GM12873 (cell line): ENCODE measurements around the gene TNKS1BP1.

Experiments
- TF ChIP-seq, protein P1 (sequence below): IDR thresholded peaks from 2 replicates; pipeline ENCODE4 v1.5.1; 2012; ENCODE audit warnings: low read depth, mild to moderate bottlenecking, moderate library complexity, low read length, control low read depth; ENCODE audit not compliant: insufficient read depth; ENCODE audit errors: missing control alignments

Gene TNKS1BP1

DNA sequence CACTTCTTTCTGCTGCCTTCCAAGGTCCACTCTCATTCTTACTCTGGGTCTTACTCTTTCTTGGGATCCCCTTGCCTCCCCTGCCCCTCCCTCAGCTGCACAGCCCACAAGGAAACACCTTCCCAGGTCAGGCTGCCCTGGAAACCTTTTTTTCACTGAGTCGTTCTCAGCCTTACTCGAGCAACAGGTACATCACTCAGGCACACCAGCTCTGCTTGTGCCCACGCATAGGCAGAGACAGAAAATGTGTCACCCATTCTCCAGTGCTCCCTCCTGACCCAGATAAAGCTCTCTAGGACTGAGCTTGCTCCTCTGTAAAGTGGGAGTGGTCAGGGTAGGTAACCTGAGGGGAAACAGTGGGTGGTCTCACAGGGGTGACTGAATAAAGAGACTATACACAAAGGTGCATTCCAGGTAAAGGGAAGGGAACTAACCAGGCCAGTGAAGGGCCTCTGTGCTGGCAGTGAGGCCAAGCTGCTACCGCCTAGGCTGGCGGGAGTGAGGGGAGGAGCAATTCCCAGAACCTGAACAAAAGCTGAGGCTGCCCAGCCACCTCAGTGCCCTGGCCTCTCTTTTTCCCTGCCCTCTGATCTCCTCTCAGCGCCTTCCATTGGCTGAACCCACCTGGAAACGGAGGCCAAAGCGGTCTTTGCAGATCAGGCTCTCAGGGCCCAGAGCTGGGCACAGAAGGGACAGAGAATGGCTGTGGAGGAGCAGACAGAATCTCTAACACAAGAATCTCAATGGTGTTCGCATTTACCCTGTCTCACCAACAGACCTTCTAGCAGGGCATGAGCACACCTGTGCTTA is 40.3 kb upstream of the TNKS1BP1 start:
- TF ChIP-seq, protein P1, sequence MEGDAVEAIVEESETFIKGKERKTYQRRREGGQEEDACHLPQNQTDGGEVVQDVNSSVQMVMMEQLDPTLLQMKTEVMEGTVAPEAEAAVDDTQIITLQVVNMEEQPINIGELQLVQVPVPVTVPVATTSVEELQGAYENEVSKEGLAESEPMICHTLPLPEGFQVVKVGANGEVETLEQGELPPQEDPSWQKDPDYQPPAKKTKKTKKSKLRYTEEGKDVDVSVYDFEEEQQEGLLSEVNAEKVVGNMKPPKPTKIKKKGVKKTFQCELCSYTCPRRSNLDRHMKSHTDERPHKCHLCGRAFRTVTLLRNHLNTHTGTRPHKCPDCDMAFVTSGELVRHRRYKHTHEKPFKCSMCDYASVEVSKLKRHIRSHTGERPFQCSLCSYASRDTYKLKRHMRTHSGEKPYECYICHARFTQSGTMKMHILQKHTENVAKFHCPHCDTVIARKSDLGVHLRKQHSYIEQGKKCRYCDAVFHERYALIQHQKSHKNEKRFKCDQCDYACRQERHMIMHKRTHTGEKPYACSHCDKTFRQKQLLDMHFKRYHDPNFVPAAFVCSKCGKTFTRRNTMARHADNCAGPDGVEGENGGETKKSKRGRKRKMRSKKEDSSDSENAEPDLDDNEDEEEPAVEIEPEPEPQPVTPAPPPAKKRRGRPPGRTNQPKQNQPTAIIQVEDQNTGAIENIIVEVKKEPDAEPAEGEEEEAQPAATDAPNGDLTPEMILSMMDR: no peak

DNA sequence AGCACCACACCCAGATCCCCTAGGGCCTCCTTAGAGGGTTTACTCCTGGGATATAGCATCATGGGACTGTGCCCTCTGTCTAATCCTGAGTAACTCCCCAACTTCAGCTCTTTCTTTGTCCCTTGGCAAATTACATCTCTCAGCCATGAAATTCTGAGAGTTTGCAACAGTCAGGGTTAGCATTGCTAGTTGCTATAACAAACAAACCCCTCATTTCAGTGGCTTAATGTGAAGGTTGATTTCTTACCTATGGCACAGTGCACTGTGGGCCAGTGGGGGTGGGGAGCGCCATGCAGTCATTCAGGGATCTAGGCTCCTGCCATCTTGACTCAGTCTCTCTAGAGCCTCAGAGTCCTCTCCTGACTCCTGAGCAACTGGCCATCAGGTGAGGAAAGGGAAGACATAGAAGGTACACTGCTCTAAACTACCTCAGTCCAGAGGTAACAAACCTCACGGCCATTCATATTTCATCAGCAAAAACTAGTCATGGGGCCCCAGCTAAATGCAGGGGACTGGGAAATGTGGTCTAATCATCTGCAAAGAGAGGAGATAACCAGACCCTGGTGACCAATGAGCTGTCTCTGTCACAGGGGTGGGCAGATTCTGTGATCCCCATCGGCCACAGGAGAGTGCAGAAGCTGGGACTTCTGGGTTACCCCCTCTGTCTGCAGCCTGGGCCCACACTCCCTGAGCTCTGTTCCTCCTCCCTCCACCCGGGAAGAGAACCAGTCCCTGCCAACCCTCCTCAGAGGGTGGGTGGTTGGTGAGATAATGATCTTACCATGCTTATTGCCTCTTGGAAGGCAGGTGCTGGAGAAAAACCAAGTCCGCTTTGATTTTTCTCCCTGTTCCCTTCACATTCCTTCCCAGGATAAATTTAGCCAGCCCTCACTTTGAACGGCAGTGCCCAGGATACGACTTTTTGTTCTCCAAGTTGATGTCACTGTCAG is 38.7 kb upstream of the TNKS1BP1 start:
- TF ChIP-seq, protein P1: no peak

DNA sequence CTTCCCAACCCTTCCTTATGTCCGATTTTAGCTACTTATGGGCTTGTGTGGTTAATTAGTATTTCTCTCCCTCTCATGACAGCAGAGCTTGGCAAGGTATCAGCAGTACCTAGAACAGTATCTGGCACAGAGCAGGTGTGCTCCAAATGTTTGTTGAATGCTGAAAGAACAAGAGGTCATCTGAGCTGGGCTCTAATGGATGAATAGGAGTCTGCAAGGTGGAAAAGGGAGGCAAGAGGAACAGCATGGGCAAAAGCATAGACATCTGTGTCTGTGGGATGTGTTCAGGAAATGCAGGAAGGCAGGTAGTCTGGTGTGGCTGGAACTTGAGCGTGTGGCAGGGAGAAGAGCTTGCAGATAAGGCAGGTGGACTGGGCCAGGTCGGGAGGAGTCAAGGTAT is 37.2 kb upstream of the TNKS1BP1 start:
- TF ChIP-seq, protein P1: no peak

DNA sequence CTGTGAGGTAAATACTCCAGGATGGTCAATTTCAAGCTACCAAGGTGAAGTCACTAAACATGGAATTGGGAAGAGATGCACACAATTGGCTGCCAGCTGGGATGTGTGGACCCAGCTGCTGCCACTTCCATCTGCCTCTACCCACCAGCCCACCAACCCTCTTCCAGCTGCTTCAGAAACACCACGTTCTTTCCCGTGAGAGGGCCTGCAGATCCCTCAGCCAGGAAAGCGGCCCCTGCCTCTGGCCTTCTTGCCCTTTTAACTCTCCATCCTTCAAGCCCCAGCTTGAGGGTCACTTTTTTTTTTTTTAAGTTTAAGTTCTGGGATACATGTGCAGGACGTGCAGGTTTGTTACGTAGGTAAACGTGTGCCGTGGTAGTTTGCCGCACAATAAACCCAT is 36.2 kb upstream of the TNKS1BP1 start:
- TF ChIP-seq, protein P1: no peak

DNA sequence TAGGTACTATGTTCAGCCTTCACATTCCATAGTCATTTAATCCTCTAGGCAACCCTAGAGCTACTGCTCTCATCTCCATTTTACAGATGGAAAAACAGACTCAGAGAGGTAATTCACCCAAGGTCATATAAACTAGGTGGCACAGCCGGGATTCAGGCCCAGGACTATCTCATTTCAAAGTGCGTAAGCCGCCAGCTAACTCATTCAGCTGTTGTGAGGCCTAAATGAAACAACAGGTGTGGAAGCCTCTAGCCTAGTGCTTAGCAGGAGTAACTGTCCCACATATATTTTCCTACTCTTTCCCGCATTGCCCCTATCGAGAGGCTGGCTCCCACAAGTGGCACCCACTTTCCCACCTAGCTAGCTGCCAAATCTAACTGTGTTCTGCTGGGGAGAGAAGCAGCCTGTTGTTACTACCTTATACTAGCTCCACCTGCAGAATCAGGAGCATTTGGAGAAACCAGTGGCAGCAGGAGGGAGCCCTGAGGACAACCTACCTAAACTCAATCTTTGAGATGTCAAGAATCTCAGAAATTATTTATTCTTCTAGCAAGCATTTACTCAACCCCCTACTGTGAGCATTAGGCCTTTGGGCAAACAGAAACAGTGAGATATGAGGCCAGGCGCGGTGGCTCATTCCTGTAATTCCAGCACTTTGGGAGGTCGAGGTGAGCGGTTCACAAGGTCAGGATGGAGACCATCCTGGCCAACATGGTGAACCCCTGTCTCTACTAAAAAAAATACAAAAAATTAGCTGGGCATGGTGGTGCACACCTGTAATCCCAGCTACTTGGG is 35.3 kb upstream of the TNKS1BP1 start:
- TF ChIP-seq, protein P1: no peak

DNA sequence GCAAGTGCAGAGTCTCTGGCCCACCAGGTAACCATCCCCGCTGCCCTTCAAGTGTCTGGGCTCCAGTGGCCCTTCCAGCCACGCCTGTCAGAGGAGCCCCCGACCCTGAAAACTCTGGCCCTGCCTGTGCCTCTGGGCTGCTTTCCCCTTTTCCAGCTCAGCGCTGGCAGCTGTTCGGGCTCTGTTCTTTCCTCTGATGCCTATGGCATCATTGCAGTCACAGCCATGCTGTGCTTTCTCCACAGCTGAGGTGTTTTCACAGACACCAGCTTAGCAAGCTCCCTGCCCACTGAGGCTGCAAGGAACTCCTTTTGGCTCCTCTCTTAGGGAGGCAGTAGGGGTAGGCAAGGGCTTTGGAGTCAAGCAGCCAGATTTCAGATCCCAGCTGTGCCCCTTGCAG is 34.6 kb upstream of the TNKS1BP1 start:
- TF ChIP-seq, protein P1: no peak
